Measurements from ENCODE around the gene ANOS1. TPM values are rescaled to one million over a fixed set of nuclear protein-coding genes. Genes with fewer than 3 reads are reported as not detected.

Gene ANOS1
- total and polyA plus RNA-seq, 11 donors: 0.76 to 9.5 (median 5.2) TPM

GRCh38 chrX:8653956-8654355 is 78.0 kb downstream of the ANOS1 start:
- intact Hi-C loops (cut with DNase I): no loop called here
- DNase-seq: no peak
- Histone ChIP-seq H3K27ac (no peak overlapping the region), H3K36me3 (no peaks in the 10 kb centered on the region), H3K9me3 (no peaks in the 10 kb centered on the region), H3K27me3 (no peaks in the 10 kb centered on the region), H3K4me3 (no peak overlapping the region), H3K4me1 (no peaks in the 10 kb centered on the region)
- no peak for TF ChIP-seq POLR2A (IDR thresholded peaks at IDR 0.05)
- TF ChIP-seq CTCF (IDR thresholded peaks at IDR 0.05): no peak
- 83 to 95% (median 86%) methylated on average over 2 of the region's 2 CpGs for WGBS, 4 donors
- ATAC-seq: no peak

- intact Hi-C loops (cut with DNase I): no loop called here
- ATAC-seq: no peak
- Histone ChIP-seq H3K27me3 (no peaks in the 10 kb centered on the region), H3K9me3 (no peaks in the 10 kb centered on the region), H3K27ac (no peak overlapping the region), H3K4me1 (no peaks in the 10 kb centered on the region), H3K4me3 (no peak overlapping the region), H3K36me3 (no peaks in the 10 kb centered on the region)
- no peak for DNase-seq
- TF ChIP-seq POLR2A (IDR thresholded peaks at IDR 0.05) (no peak), CTCF (IDR thresholded peaks at IDR 0.05) (no peak)
Measured at GRCh38 chrX:8649969-8650368, 82.0 kb downstream of the ANOS1 start.

- no peaks in the 10 kb centered on the region for H3K36me3 ChIP-seq
- no peak overlapping the region for H3K4me3 ChIP-seq
- 79 to 92% (median 86%) methylated on average over 7 of the region's 7 CpGs for WGBS, 4 donors
- DNase-seq: no peak
- no peaks in the 10 kb centered on the region for H3K4me1 ChIP-seq
- no peaks in the 10 kb centered on the region for H3K27me3 ChIP-seq
- intact Hi-C loops (cut with DNase I): no loop called here
- H3K27ac ChIP-seq: no peak overlapping the region
- ATAC-seq: no peak
- no peaks in the 10 kb centered on the region for H3K9me3 ChIP-seq
- TF ChIP-seq CTCF (IDR thresholded peaks at IDR 0.05): no peak
- TF ChIP-seq POLR2A (IDR thresholded peaks at IDR 0.05): no peak
Measured at GRCh38 chrX:8647176-8647575, 84.8 kb downstream of the ANOS1 start.

- DNase-seq: no peak
- 51 to 79% (median 68%) methylated on average over 11 of the region's 11 CpGs for WGBS, 4 donors
- no peak overlapping the region for H3K27ac ChIP-seq
- intact Hi-C loops (cut with DNase I): no loop called here
- H3K9me3 ChIP-seq: no peaks in the 10 kb centered on the region
- ATAC-seq: no peak
- no peaks in the 10 kb centered on the region for H3K27me3 ChIP-seq
- no peaks in the 10 kb centered on the region for H3K4me1 ChIP-seq
- no peak overlapping the region for H3K4me3 ChIP-seq
- no peaks in the 10 kb centered on the region for H3K36me3 ChIP-seq
- TF ChIP-seq POLR2A (IDR thresholded peaks at IDR 0.05) (no peak), CTCF (IDR thresholded peaks at IDR 0.05) (no peak)
Measured at GRCh38 chrX:8639949-8640475, 91.9 kb downstream of the ANOS1 start.

Measured in heart left ventricle (tissue), 16 donors.